ENCODE results near the gene LOXL1. TPM values are rescaled to one million over a fixed set of nuclear protein-coding genes. Genes with fewer than 3 reads are reported as not detected.

Gene LOXL1
- 0.38 to 0.90 TPM (median 0.81 TPM) in 5 replicates for total RNA-seq (2022; extraction: Qiagen RNA extraction)

GRCh38 chr15:73926219-73927002, at the start of gene LOXL1:
Gene LOXL1, plus strand, starts transcription at chr15:73926462. Its CDS starts 322 bp downstream, at chr15:73926784.

GRCh38 chr15:73991726-73992593, 65.7 kb downstream of the LOXL1 start, which contains the start of gene STOML1:
Gene STOML1, minus strand, starts transcription at chr15:73992295. Its CDS starts 72 bp downstream, at chr15:73992223.

GRCh38 chr15:73994413-73994883, 68.2 kb downstream of the LOXL1 start, which contains the start of gene PML:
Gene PML, plus strand, starts transcription at chr15:73994716. Its CDS starts 97 bp downstream, at chr15:73994813.

Other genes starting within 250 kb of the LOXL1 start
- gene CD276, start 242.1 kb upstream of the LOXL1 start, total RNA-seq (2022; extraction: Qiagen RNA extraction), result 70.7 to 80.8 TPM (median 76.4 TPM) in 5 replicates
- gene INSYN1, start 173.1 kb upstream of the LOXL1 start, total RNA-seq (2022; extraction: Qiagen RNA extraction), result 0.95 to 3.1 TPM (median 1.4 TPM) in 5 replicates
- not detected in 5 replicates for gene TBC1D21, start 52.9 kb upstream of the LOXL1 start, total RNA-seq (2022; extraction: Qiagen RNA extraction)
- 9.1 to 13.1 TPM (median 12.1 TPM) in 5 replicates for gene STOML1, start 65.8 kb downstream of the LOXL1 start, total RNA-seq (2022; extraction: Qiagen RNA extraction)
- 12.1 to 16.1 TPM (median 15.8 TPM) in 5 replicates for gene PML, start 68.3 kb downstream of the LOXL1 start, total RNA-seq (2022; extraction: Qiagen RNA extraction)
- gene GOLGA6A, start 156.1 kb downstream of the LOXL1 start, total RNA-seq (2022; extraction: Qiagen RNA extraction), result 0.07 to 0.26 TPM (median 0.10 TPM) in 5 replicates
- 0.11 to 0.27 TPM (median 0.17 TPM) in 4 of 5 replicates, not detected in the other for gene ISLR2, start 204.1 kb downstream of the LOXL1 start, total RNA-seq (2022; extraction: Qiagen RNA extraction)
- gene ISLR, start 247.2 kb downstream of the LOXL1 start, total RNA-seq (2022; extraction: Qiagen RNA extraction), result 0.22 to 0.50 TPM (median 0.39 TPM) in 5 replicates

Measured in A549 treated with Mapracorat at 1 μM for 4 hours (cell line).